Neural progenitor cell (in vitro differentiated cells): Measurements from ENCODE around the gene SLC25A12. TPM values are rescaled to one million over a fixed set of nuclear protein-coding genes. Genes with fewer than 3 reads are reported as not detected.

Experiments
- DNase-seq: peaks from one replicate; pipeline ENCODE4 v3.0.0-alpha.2; 2016; ENCODE audit warnings: low spot score
- H2AFZ ChIP-seq: fragments of 200-600 bp; sonication (generic); replicated peaks from 2 replicates; pipeline ENCODE4 v1.6.1; 2016; ENCODE audit warnings: antibody characterized with exemption
- H3F3A ChIP-seq: fragments of 200-600 bp; sonication (generic); 2 replicates; pipeline ENCODE4 v1.6.1; 2016; ENCODE audit warnings: antibody characterized with exemption, low read depth
- H3K27ac ChIP-seq: fragments of 200-600 bp; sonication (generic); 2 replicates; pipeline ENCODE4 v1.5.1; 2016; ENCODE audit warnings: mild to moderate bottlenecking
- H3K27me3 ChIP-seq: fragments of 200-600 bp; sonication (generic); 2 replicates; pipeline ENCODE4 v1.6.1; 2016; ENCODE audit warnings: mild to moderate bottlenecking, moderate library complexity
- H3K36me3 ChIP-seq: fragments of 200-600 bp; sonication (generic); 2 replicates; pipeline ENCODE4 v1.5.1; 2016
- H3K4me1 ChIP-seq: fragments of 200-600 bp; sonication (generic); 2 replicates; pipeline ENCODE4 v1.6.1; 2016; ENCODE audit warnings: mixed run types
- H3K4me2 ChIP-seq: fragments of 200-600 bp; sonication (generic); 2 replicates; pipeline ENCODE4 v1.6.1; 2016
- H3K4me3 ChIP-seq: fragments of 200-600 bp; sonication (generic); 2 replicates; pipeline ENCODE4 v1.5.1; 2016
- H3K79me2 ChIP-seq: fragments of 200-600 bp; sonication (generic); 2 replicates; pipeline ENCODE4 v1.6.1; 2016; ENCODE audit warnings: low read depth
- H3K9ac ChIP-seq: fragments of 200-600 bp; sonication (generic); 2 replicates; pipeline ENCODE4 v1.6.1; 2016
- H3K9me3 ChIP-seq: fragments of 200-600 bp; sonication (generic); 2 replicates; pipeline ENCODE4 v1.5.1; 2016; ENCODE audit warnings: low read depth
- H4K20me1 ChIP-seq: fragments of 200-600 bp; sonication (generic); 2 replicates; pipeline ENCODE4 v1.6.1; 2016; ENCODE audit warnings: low read depth
- H3K27ac Mint-ChIP-seq: 3 replicates; pipeline ENCODE4 v1.8.0; 2021; ENCODE audit warnings: mixed read lengths
- H3K27me3 Mint-ChIP-seq: 2 replicates; pipeline ENCODE4 v1.8.0; 2022; ENCODE audit warnings: low read depth, mild to moderate bottlenecking, inconsistent platforms, moderate library complexity, mixed read lengths; ENCODE audit not compliant: insufficient read depth
- H3K36me3 Mint-ChIP-seq: 3 replicates; pipeline ENCODE4 v1.8.0; 2021; ENCODE audit warnings: mixed read lengths
- H3K4me1 Mint-ChIP-seq: 3 replicates; pipeline ENCODE4 v1.8.0; 2021; ENCODE audit warnings: mixed read lengths
- H3K4me3 Mint-ChIP-seq: 3 replicates; pipeline ENCODE4 v1.8.0; 2021; ENCODE audit warnings: mild to moderate bottlenecking, moderate library complexity, mixed read lengths
- H3K9me3 Mint-ChIP-seq: 3 replicates; pipeline ENCODE4 v1.8.0; 2020; ENCODE audit warnings: mixed read lengths
- EZH2 ChIP-seq: fragments of 200-600 bp; sonication (generic); IDR thresholded peaks from 2 replicates; pipeline ENCODE4 v1.6.1; 2017; ENCODE audit warnings: antibody characterized with exemption, mild to moderate bottlenecking, moderate library complexity
- EZH2phosphoT487 ChIP-seq: fragments of 200-600 bp; sonication (generic); IDR thresholded peaks from 2 replicates; pipeline ENCODE4 v1.6.1; 2017; ENCODE audit warnings: antibody characterized with exemption
- total RNA-seq: library from RNA; depleted of rRNA; stranded (reverse); fragments of >200 nt; gene quantifications from 2 replicates; pipeline ENCODE4 v1.2.3, GENCODE V29; 2015; ENCODE audit warnings: low replicate concordance
- TF ChIP-seq, protein P1 (sequence below): fragments of 200-600 bp; sonication (generic); IDR thresholded peaks from 2 replicates; pipeline ENCODE4 v1.5.1; 2017; ENCODE audit warnings: antibody characterized with exemption, mild to moderate bottlenecking

The SLC25A12 gene
- total RNA-seq, 1 donor from 2014 or later: 1.4 TPM

- H3K36me3 Mint-ChIP-seq: peaks cover 6% of the 10 kb centered on the region
- peaks cover 8% of the 10 kb centered on the region for H3K4me1 Mint-ChIP-seq
- TF ChIP-seq EZH2phosphoT487: no peak
- TF ChIP-seq, protein P1, sequence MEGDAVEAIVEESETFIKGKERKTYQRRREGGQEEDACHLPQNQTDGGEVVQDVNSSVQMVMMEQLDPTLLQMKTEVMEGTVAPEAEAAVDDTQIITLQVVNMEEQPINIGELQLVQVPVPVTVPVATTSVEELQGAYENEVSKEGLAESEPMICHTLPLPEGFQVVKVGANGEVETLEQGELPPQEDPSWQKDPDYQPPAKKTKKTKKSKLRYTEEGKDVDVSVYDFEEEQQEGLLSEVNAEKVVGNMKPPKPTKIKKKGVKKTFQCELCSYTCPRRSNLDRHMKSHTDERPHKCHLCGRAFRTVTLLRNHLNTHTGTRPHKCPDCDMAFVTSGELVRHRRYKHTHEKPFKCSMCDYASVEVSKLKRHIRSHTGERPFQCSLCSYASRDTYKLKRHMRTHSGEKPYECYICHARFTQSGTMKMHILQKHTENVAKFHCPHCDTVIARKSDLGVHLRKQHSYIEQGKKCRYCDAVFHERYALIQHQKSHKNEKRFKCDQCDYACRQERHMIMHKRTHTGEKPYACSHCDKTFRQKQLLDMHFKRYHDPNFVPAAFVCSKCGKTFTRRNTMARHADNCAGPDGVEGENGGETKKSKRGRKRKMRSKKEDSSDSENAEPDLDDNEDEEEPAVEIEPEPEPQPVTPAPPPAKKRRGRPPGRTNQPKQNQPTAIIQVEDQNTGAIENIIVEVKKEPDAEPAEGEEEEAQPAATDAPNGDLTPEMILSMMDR: no peak
- no peak for TF ChIP-seq EZH2
Measured at GRCh38 chr2:171847627-171848026, 46.4 kb downstream of the SLC25A12 start.

GRCh38 chr2:171846894-171847293, 47.1 kb downstream of the SLC25A12 start:
- TF ChIP-seq, protein P1: no peak
- no peak for TF ChIP-seq EZH2
- TF ChIP-seq EZH2phosphoT487: no peak
- Mint-ChIP-seq H3K4me3 (no peak overlapping the region), H3K36me3 (peaks cover 7% of the 10 kb centered on the region), H3K9me3 (no peaks in the 10 kb centered on the region), H3K4me1 (peaks cover 8% of the 10 kb centered on the region), H3K27ac (no peak overlapping the region), H3K27me3 (no peaks in the 10 kb centered on the region)
- H3K9ac ChIP-seq: no peak overlapping the region
- no peaks in the 10 kb centered on the region for H3K9me3 ChIP-seq
- no peak overlapping the region for H3K4me3 ChIP-seq
- H3K79me2 ChIP-seq: no peaks in the 10 kb centered on the region
- H3K4me1 ChIP-seq: peaks cover 5% of the 10 kb centered on the region
- no peak overlapping the region for H3K27ac ChIP-seq
- H3K36me3 ChIP-seq: no peaks in the 10 kb centered on the region
- H3K4me2 ChIP-seq: no peak overlapping the region
- no peak overlapping the region for H2AFZ ChIP-seq
- no peaks in the 10 kb centered on the region for H3F3A ChIP-seq
- H4K20me1 ChIP-seq: no peaks in the 10 kb centered on the region
- no peaks in the 10 kb centered on the region for H3K27me3 ChIP-seq
- DNase-seq: no peak

More at GRCh38 chr2:171847627-171848026, 46.4 kb downstream of the SLC25A12 start:
- Mint-ChIP-seq H3K4me3 (no peak overlapping the region), H3K9me3 (no peaks in the 10 kb centered on the region), H3K27me3 (no peaks in the 10 kb centered on the region), H3K27ac (no peak overlapping the region)
- H3K27me3 ChIP-seq: no peaks in the 10 kb centered on the region
- no peak overlapping the region for H3K4me3 ChIP-seq
- no peak overlapping the region for H2AFZ ChIP-seq
- no peak overlapping the region for H3K27ac ChIP-seq
- no peaks in the 10 kb centered on the region for H3F3A ChIP-seq
- no peaks in the 10 kb centered on the region for H3K36me3 ChIP-seq
- H3K9ac ChIP-seq: no peak overlapping the region
- no peak for DNase-seq
- no peak overlapping the region for H3K4me2 ChIP-seq
- H3K9me3 ChIP-seq: no peaks in the 10 kb centered on the region
- no peaks in the 10 kb centered on the region for H3K79me2 ChIP-seq
- no peaks in the 10 kb centered on the region for H4K20me1 ChIP-seq
- H3K4me1 ChIP-seq: peaks cover 5% of the 10 kb centered on the region

- no peaks in the 10 kb centered on the region for H3K79me2 ChIP-seq
- H3K4me2 ChIP-seq: no peak overlapping the region
- H3K36me3 ChIP-seq: no peaks in the 10 kb centered on the region
- H3K36me3 Mint-ChIP-seq: peaks cover 17% of the 10 kb centered on the region
- no peaks in the 10 kb centered on the region for H3K4me1 ChIP-seq
- DNase-seq: no peak
- no peaks in the 10 kb centered on the region for H3K4me1 Mint-ChIP-seq
- H3F3A ChIP-seq: no peaks in the 10 kb centered on the region
- no peak overlapping the region for H3K27ac Mint-ChIP-seq
- no peak overlapping the region for H3K9ac ChIP-seq
- H3K9me3 ChIP-seq: no peaks in the 10 kb centered on the region
- H3K27me3 Mint-ChIP-seq: no peaks in the 10 kb centered on the region
- no peak overlapping the region for H3K4me3 Mint-ChIP-seq
- H4K20me1 ChIP-seq: no peaks in the 10 kb centered on the region
- no peak overlapping the region for H3K27ac ChIP-seq
- no peaks in the 10 kb centered on the region for H3K27me3 ChIP-seq
- H3K4me3 ChIP-seq: no peak overlapping the region
- TF ChIP-seq EZH2 (no peak), EZH2phosphoT487 (no peak)
- TF ChIP-seq, protein P1: no peak
- no peaks in the 10 kb centered on the region for H3K9me3 Mint-ChIP-seq
- H2AFZ ChIP-seq: no peak overlapping the region
Measured at GRCh38 chr2:171841996-171842395, 52.0 kb downstream of the SLC25A12 start.
